DMS53 treated with DMSO at 0.1 percent for 48 hours (cell line): ENCODE measurements around the gene XRCC4.
"Not testable (repeated sequence)": the region's sequence is repeated elsewhere in the genome, so short reads cannot be mapped to it uniquely, and the experiment has no call there.

ENCODE experiments used
- DNase-seq: peaks from one replicate; lab custom pipeline; 2025; ENCODE audit not compliant: unreplicated experiment; lab: John Stamatoyannopoulos, UW

XRCC4 gene

GRCh38 chr5:83107692-83108420 lies 30.5 kb downstream of the XRCC4 start:
- no peak for DNase-seq

- DNase-seq, result no peak
Observed at GRCh38 chr5:83109380-83109779, 32.0 kb downstream of the XRCC4 start.

GRCh38 chr5:83115816-83116215 lies 38.5 kb downstream of the XRCC4 start:
- no peak for DNase-seq

- DNase-seq, result no peak
Observed at GRCh38 chr5:83118471-83118870, 41.1 kb downstream of the XRCC4 start.

GRCh38 chr5:83118976-83119375 lies 41.6 kb downstream of the XRCC4 start:
- no peak for DNase-seq

DNA sequence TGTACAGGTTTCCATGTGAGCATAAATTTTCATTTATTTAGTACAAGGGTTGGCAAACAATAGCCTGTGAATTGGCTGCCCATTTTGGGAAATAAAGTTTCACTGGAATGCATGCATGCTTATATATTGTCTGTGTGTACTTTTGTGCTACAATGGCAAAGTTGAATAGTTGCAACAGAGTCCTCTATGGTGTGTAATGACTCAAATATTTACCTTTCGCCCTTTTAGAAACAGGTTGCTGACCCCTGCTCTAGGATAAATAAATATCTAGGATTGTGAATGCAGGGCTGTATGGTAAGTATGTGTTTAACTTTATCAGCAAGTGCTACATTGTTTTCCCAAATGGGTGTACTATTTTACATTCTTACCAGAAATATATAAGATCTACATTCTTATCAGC lies 47.2 kb downstream of the XRCC4 start:
- DNase-seq, result no peak

DNA sequence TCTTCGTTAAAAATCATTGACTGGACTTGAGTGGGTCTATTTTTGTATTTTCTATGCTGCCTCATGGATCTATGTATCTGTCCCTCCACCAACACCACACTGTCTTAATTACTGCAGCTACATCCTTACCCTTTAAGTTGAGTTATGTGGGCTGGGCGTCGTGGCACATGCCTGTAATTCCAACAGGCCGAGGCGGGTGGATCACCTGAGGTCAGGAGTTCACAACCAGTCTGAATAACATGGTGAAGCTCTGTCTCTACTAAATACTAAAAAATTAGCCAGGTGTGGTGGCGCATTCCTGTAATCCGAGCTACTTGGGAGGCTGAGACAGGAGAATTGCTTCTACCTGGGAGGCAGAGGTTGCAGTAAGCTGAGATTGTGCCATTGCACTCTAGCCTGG lies 48.2 kb downstream of the XRCC4 start:
- DNase-seq, result no peak

DNA sequence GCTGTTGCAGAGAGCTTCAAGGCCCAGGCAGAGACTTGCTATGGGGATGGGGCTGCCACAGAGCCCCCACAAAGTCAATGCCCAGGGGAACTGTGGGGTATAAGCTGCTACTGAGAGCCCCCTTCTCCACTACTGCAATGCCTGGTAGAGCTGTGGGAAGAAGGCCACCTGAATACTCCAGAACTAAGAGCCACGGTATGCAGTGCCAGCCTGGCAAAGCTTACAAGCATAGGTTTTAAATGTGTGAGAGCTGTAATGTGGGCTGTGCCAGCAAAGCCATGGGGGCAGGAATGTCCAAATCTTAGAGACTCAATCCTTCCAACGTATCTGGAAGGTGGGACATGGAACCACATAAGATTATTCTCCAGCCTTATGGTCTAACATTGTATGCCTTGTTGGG lies 49.2 kb downstream of the XRCC4 start:
- no peak for DNase-seq

DNA sequence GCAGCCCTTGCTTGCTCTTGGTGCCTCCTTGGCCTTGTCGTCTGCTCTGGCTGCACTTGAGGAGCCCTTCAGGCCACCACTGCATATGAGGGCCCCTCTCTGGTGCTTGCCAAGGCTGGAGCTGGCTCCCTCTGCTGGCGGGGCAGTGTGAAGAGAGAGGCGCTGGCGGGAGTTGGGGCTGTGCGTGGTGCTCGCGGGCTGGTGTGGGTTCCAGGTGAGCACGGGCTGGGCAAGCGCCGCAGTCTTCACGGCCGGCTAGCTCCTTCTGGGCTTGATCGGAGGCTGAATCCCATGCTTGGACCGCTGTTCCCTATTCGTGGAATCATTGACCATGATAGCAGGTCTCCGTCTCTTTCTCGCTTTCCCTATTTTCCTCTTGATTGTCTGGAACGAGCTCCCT lies 56.5 kb downstream of the XRCC4 start:
- DNase-seq, result no peak

GRCh38 chr5:83142526-83142925 lies 65.2 kb downstream of the XRCC4 start:
- no peak for DNase-seq

- DNase-seq, result no peak
Observed at GRCh38 chr5:83145241-83145640, 67.9 kb downstream of the XRCC4 start.

- DNase-seq, result no peak
Observed at GRCh38 chr5:83145882-83146331, 68.6 kb downstream of the XRCC4 start.

DNA sequence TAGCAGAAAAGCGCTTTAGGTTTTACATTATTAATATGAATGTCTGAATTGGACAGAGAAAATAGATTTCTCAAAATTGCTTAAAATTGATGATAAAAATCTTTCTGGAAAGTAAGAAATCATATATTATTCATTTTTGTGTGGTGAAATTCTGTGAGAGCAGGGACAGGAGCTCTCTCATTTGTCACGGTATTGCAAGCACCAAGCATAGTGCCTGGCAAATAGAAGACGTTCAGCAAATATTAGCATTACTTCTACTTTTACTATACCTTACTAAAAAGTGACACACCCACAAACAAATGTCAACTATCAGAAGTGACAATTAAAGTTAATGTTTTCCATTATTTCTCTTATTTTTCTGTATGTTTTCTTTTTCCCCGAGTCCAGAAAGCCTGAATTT lies 69.1 kb downstream of the XRCC4 start:
- no peak for DNase-seq

DNA sequence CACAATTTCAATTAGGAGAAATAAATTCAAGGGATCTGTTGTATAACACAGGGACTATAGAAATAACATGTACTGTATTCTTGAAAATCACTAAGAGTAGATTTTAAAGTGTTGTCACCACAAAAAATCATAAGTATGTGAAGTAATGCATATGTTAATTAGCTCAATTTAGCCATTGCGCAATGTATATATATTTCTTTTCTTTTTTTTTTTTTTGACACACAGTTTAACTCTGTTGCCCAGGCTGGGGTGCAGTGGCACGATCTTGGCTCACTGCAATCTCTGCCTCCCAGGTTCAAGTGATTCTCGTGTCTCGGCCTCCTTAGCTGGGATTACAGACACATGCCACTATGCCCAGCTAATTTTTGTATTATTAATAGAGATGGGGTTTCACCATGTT lies 70.2 kb downstream of the XRCC4 start:
- DNase-seq, result no peak

DNA sequence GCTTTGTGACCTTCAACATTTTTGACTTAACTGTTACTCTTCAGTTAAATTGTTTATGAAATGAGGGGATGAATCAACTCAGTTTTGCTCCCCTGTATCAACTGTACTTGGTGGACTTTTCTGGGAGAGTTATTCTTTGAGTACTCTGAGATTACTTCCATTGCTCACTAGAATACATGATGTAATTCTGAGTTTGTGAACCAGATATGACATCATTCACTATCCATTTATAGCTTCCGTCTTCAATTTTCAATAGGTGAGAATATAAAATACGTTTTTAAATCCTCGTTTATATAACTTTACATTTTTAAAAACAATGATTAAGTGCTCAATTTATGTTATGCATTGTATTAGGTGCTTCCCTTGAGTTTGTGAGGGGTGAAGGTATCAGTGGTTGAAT lies 71.0 kb downstream of the XRCC4 start:
- no peak for DNase-seq

- DNase-seq, result no peak
Observed at GRCh38 chr5:83149671-83150070, 72.3 kb downstream of the XRCC4 start.

GRCh38 chr5:83151821-83152220 lies 74.5 kb downstream of the XRCC4 start:
- no peak for DNase-seq

- not testable (repeated sequence) for DNase-seq
Observed at GRCh38 chr5:83152996-83153395, 75.6 kb downstream of the XRCC4 start.

DNA sequence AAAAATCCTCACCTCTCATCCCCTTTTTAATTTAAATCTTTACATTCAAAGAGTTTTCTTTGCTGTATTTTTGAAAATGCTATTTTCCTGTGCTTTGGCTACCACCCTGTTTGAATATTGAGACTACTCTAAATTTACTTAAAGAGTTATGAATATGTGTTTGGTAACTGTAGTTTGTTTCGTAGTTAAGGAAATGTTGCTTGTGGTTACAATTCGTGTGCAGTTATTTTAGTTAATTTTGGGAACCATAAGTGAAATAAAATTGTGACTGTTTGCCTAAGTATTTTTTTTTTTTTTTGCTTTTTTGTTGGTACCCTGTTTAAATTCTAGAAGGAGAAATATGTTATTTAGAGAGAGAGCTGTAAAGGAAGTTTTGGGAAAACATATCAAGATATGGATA lies 78.7 kb downstream of the XRCC4 start:
- DNase-seq, result no peak

GRCh38 chr5:83157163-83157562 lies 79.8 kb downstream of the XRCC4 start:
- DNase-seq, result no peak

GRCh38 chr5:83162601-83163000 lies 85.3 kb downstream of the XRCC4 start:
- DNase-seq, result no peak

GRCh38 chr5:83167538-83167937 lies 90.2 kb downstream of the XRCC4 start:
- DNase-seq, result no peak
